ENCODE results near the gene AOPEP.

The AOPEP gene

GRCh38 chr9:95028853-95029219, 302.3 kb downstream of the AOPEP start:
- Histone ChIP-seq H3K4me1 (ENCODE audit: insufficient read depth, low read length) (peaks cover 6% of the 10 kb centered on the region), H3K9ac (ENCODE audit: low read depth, low read length) (no peak overlapping the region), H3K27ac (ENCODE audit: low read depth, low read length) (no peak overlapping the region), H3K36me3 (ENCODE audit: insufficient read depth, low read length) (no peaks in the 10 kb centered on the region), H3K9me3 (ENCODE audit: insufficient read depth, low read depth, low read length) (no peaks in the 10 kb centered on the region), H3K27me3 (ENCODE audit: insufficient read depth, low read length) (no peaks in the 10 kb centered on the region), H3K4me3 (ENCODE audit: low read length) (no peak overlapping the region)
- 93% methylated on average over 8 of the region's 8 CpGs for WGBS

- no peak overlapping the region for H3K9ac ChIP-seq (ENCODE audit: low read depth, low read length)
- WGBS, result 95% methylated on average over 5 of the region's 5 CpGs
- no peaks in the 10 kb centered on the region for H3K9me3 ChIP-seq (ENCODE audit: insufficient read depth, low read depth, low read length)
Measured at GRCh38 chr9:95029288-95029687, 302.8 kb downstream of the AOPEP start.

GRCh38 chr9:95029720-95030119, 303.2 kb downstream of the AOPEP start:
- Histone ChIP-seq H3K9me3 (ENCODE audit: insufficient read depth, low read depth, low read length) (no peaks in the 10 kb centered on the region), H3K9ac (ENCODE audit: low read depth, low read length) (no peak overlapping the region), H3K36me3 (ENCODE audit: insufficient read depth, low read length) (no peaks in the 10 kb centered on the region), H3K4me1 (ENCODE audit: insufficient read depth, low read length) (no peaks in the 10 kb centered on the region), H3K27me3 (ENCODE audit: insufficient read depth, low read length) (no peaks in the 10 kb centered on the region), H3K27ac (ENCODE audit: low read depth, low read length) (no peak overlapping the region), H3K4me3 (ENCODE audit: low read length) (no peak overlapping the region)
- WGBS, result 96% methylated on average over 2 of the region's 2 CpGs

More at GRCh38 chr9:95029288-95029687, 302.8 kb downstream of the AOPEP start:
- Histone ChIP-seq H3K4me1 (ENCODE audit: insufficient read depth, low read length) (0 out of 2 replicates have a peak, but pooled peaks cover 1% of the 10 kb centered on the region), H3K4me3 (ENCODE audit: low read length) (no peak overlapping the region), H3K27ac (ENCODE audit: low read depth, low read length) (no peak overlapping the region), H3K27me3 (ENCODE audit: insufficient read depth, low read length) (no peaks in the 10 kb centered on the region), H3K36me3 (ENCODE audit: insufficient read depth, low read length) (no peaks in the 10 kb centered on the region)

- Histone ChIP-seq H3K9ac (ENCODE audit: low read depth, low read length) (no peak overlapping the region), H3K36me3 (ENCODE audit: insufficient read depth, low read length) (no peaks in the 10 kb centered on the region), H3K27ac (ENCODE audit: low read depth, low read length) (no peak overlapping the region), H3K27me3 (ENCODE audit: insufficient read depth, low read length) (no peaks in the 10 kb centered on the region), H3K4me3 (ENCODE audit: low read length) (no peak overlapping the region), H3K9me3 (ENCODE audit: insufficient read depth, low read depth, low read length) (no peaks in the 10 kb centered on the region), H3K4me1 (ENCODE audit: insufficient read depth, low read length) (no peaks in the 10 kb centered on the region)
- 89% methylated on average over 4 of the region's 4 CpGs for WGBS
Measured at GRCh38 chr9:95030344-95030743, 303.8 kb downstream of the AOPEP start.

GRCh38 chr9:95030920-95031642, 304.6 kb downstream of the AOPEP start:
- no peak overlapping the region for H3K9ac ChIP-seq (ENCODE audit: low read depth, low read length)
- H3K4me1 ChIP-seq (ENCODE audit: insufficient read depth, low read length), result no peaks in the 10 kb centered on the region
- H3K36me3 ChIP-seq (ENCODE audit: insufficient read depth, low read length), result no peaks in the 10 kb centered on the region
- H3K27ac ChIP-seq (ENCODE audit: low read depth, low read length), result no peak overlapping the region
- no peak overlapping the region for H3K4me3 ChIP-seq (ENCODE audit: low read length)
- H3K27me3 ChIP-seq (ENCODE audit: insufficient read depth, low read length), result no peaks in the 10 kb centered on the region
- 98% methylated on average over 8 of the region's 10 CpGs for WGBS
- H3K9me3 ChIP-seq (ENCODE audit: insufficient read depth, low read depth, low read length), result no peaks in the 10 kb centered on the region

GRCh38 chr9:95031711-95032461, 305.4 kb downstream of the AOPEP start:
- H3K27me3 ChIP-seq (ENCODE audit: insufficient read depth, low read length), result no peaks in the 10 kb centered on the region
- no peak overlapping the region for H3K27ac ChIP-seq (ENCODE audit: low read depth, low read length)
- no peaks in the 10 kb centered on the region for H3K36me3 ChIP-seq (ENCODE audit: insufficient read depth, low read length)
- no peak overlapping the region for H3K4me3 ChIP-seq (ENCODE audit: low read length)
- no peaks in the 10 kb centered on the region for H3K9me3 ChIP-seq (ENCODE audit: insufficient read depth, low read depth, low read length)
- no peaks in the 10 kb centered on the region for H3K4me1 ChIP-seq (ENCODE audit: insufficient read depth, low read length)
- WGBS, result 89% methylated on average over 5 of the region's 5 CpGs
- no peak overlapping the region for H3K9ac ChIP-seq (ENCODE audit: low read depth, low read length)

GRCh38 chr9:95032580-95033341, 306.3 kb downstream of the AOPEP start:
- WGBS, result 71% methylated on average over 9 of the region's 9 CpGs
- Histone ChIP-seq H3K4me3 (ENCODE audit: low read length) (no peak overlapping the region), H3K27me3 (ENCODE audit: insufficient read depth, low read length) (no peaks in the 10 kb centered on the region), H3K4me1 (ENCODE audit: insufficient read depth, low read length) (no peaks in the 10 kb centered on the region), H3K9me3 (ENCODE audit: insufficient read depth, low read depth, low read length) (no peaks in the 10 kb centered on the region), H3K9ac (ENCODE audit: low read depth, low read length) (no peak overlapping the region), H3K36me3 (ENCODE audit: insufficient read depth, low read length) (no peaks in the 10 kb centered on the region), H3K27ac (ENCODE audit: low read depth, low read length) (no peak overlapping the region)

GRCh38 chr9:95035846-95036245, 309.3 kb downstream of the AOPEP start:
- Histone ChIP-seq H3K9me3 (ENCODE audit: insufficient read depth, low read depth, low read length) (no peaks in the 10 kb centered on the region), H3K36me3 (ENCODE audit: insufficient read depth, low read length) (no peaks in the 10 kb centered on the region), H3K4me1 (ENCODE audit: insufficient read depth, low read length) (no peaks in the 10 kb centered on the region), H3K9ac (ENCODE audit: low read depth, low read length) (no peak overlapping the region), H3K4me3 (ENCODE audit: low read length) (no peak overlapping the region), H3K27me3 (ENCODE audit: insufficient read depth, low read length) (no peaks in the 10 kb centered on the region), H3K27ac (ENCODE audit: low read depth, low read length) (no peak overlapping the region)
- 60% methylated on average over 3 of the region's 3 CpGs for WGBS

- Histone ChIP-seq H3K4me1 (ENCODE audit: insufficient read depth, low read length) (no peaks in the 10 kb centered on the region), H3K27ac (ENCODE audit: low read depth, low read length) (no peak overlapping the region)
- WGBS, result 85% methylated on average over 2 of the region's 2 CpGs
Measured at GRCh38 chr9:95036676-95037075, 310.2 kb downstream of the AOPEP start.

GRCh38 chr9:95037789-95038521, 311.5 kb downstream of the AOPEP start:
- Histone ChIP-seq H3K36me3 (ENCODE audit: insufficient read depth, low read length) (no peaks in the 10 kb centered on the region), H3K9ac (ENCODE audit: low read depth, low read length) (no peak overlapping the region), H3K9me3 (ENCODE audit: insufficient read depth, low read depth, low read length) (no peaks in the 10 kb centered on the region), H3K27me3 (ENCODE audit: insufficient read depth, low read length) (no peaks in the 10 kb centered on the region), H3K4me3 (ENCODE audit: low read length) (no peak overlapping the region), H3K27ac (ENCODE audit: low read depth, low read length) (no peak overlapping the region), H3K4me1 (ENCODE audit: insufficient read depth, low read length) (no peaks in the 10 kb centered on the region)
- 96% methylated on average over 7 of the region's 7 CpGs for WGBS

More at GRCh38 chr9:95036676-95037075, 310.2 kb downstream of the AOPEP start:
- no peak overlapping the region for H3K9ac ChIP-seq (ENCODE audit: low read depth, low read length)
- H3K27me3 ChIP-seq (ENCODE audit: insufficient read depth, low read length), result no peaks in the 10 kb centered on the region
- H3K9me3 ChIP-seq (ENCODE audit: insufficient read depth, low read depth, low read length), result no peaks in the 10 kb centered on the region
- H3K36me3 ChIP-seq (ENCODE audit: insufficient read depth, low read length), result no peaks in the 10 kb centered on the region
- H3K4me3 ChIP-seq (ENCODE audit: low read length), result no peak overlapping the region
